GM20431 (cell line): ENCODE measurements around the gene PRAMEF33.
"Not testable (repeated sequence)": the region's sequence is repeated elsewhere in the genome, so short reads cannot be mapped to it uniquely, and the experiment has no call there.

ENCODE experiments used
- in situ Hi-C: fragments of 300-500 bp; cut with MseI, MboI; formaldehyde crosslinking; loops from one replicate; pipeline ENCODE4 v1.15.0; 2020; ENCODE audit warnings: low sequenced_read_pairs; ENCODE audit not compliant: unreplicated experiment

The PRAMEF33 gene, protein sequence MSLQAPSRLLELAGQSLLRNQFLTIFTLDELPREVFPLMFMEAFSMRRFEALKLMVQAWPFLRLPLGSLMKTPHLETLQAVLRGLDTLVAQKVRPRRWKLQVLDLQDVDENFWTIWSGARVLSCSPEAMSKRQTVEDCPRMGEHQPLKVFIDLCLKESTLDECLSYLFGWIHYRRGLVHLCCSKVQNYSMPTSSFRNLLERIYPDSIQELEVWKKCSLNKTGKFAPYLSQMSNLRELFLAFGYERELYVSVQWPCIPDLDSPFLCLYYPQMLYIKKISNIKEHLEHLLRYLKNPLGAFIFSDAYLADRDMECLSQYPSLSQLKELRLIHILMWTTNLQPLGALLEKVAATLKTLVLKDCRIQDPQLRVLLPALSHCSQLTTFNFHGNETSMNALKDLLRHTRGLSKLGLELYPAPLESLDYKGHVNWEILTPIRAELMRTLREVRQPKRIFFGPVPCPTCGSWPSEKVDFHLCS

DNA sequence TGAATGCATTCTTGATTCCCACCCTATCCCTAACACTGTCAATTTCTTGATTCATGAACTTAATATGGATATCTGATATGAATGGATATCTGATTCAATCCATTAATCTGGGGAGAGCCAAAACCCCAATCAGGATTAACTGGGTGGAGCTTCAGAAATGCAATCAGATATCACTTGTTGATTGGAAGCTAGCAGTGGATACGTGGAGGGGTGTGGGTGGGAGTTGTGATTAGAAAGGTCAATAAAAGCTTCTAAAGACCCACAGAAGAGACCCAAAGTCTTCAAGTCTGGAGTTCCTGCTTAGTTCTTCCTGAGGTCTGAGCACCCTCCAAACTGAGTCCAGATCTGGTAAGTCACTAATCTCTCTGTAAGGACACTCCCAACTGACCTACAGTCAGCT lies at the start of gene PRAMEF33:
PRAMEF33 (plus strand) TSS at position 301 of the 400 bp plus-strand sequence. CDS start 2,416 bp downstream, outside the sequence.
- in situ Hi-C loops: not testable (repeated sequence)

DNA sequence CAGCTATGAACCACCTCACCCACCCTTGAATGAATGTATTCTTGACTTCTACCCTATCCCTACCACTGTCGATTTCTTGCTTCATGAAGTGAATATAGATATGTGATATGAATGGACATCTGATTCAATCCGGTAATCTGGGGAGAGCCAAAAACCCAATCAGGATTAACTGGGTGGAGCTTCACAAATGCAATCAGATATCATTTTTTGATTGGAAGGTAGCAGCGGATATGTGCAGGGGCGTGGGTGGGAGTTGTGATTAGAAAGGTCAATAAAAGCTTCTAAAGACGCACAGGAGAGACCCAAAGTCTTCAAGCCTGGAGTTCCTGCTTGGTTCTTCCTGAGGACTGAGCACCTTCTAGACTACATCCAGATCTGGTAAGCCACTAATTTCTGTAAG lies 49.4 kb upstream of the PRAMEF33 start, which contains the start of gene PRAMEF5:
PRAMEF5 (plus strand) TSS at position 301 of the 400 bp plus-strand sequence. CDS start 5,071 bp downstream, outside the sequence.
- in situ Hi-C loops: not testable (repeated sequence)

GRCh38 chr1:13265124-13265523 lies 38.2 kb upstream of the PRAMEF33 start:
- in situ Hi-C loops: not testable (repeated sequence)

- in situ Hi-C loops: not testable (repeated sequence)
These were observed 26.3 kb upstream of the PRAMEF33 start for GRCh38 chr1:13277016-13277415.

- in situ Hi-C loops: not testable (repeated sequence)
These were observed 23.7 kb upstream of the PRAMEF33 start for GRCh38 chr1:13279617-13280016.

GRCh38 chr1:13285037-13285436 lies 18.3 kb upstream of the PRAMEF33 start, which contains the start of gene PRAMEF8:
TSS of gene PRAMEF8 (minus strand) at chr1:13285137. CDS start at chr1:13284091, 1,046 bp downstream.
- in situ Hi-C loops: not testable (repeated sequence)

DNA sequence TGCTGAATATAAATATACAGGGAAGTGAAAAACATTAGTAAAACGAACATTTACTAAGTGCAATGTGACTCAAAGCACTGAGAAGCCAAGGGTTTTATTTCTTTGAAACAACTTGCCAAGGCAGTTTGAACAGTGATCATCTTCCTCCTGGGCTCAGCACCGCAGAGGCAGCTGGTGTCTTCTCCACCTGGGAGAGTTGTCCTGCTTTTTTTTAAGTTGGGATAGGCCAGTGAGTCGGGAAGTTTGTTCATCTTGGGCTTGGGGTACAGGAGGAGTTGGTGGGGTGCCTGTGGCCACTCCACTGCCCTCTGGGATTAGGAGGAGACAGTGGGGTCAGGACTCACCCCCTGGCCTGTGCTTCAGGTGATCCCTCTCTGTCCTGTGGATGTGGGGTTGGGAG lies 14.3 kb upstream of the PRAMEF33 start:
- in situ Hi-C loops: not testable (repeated sequence)

DNA sequence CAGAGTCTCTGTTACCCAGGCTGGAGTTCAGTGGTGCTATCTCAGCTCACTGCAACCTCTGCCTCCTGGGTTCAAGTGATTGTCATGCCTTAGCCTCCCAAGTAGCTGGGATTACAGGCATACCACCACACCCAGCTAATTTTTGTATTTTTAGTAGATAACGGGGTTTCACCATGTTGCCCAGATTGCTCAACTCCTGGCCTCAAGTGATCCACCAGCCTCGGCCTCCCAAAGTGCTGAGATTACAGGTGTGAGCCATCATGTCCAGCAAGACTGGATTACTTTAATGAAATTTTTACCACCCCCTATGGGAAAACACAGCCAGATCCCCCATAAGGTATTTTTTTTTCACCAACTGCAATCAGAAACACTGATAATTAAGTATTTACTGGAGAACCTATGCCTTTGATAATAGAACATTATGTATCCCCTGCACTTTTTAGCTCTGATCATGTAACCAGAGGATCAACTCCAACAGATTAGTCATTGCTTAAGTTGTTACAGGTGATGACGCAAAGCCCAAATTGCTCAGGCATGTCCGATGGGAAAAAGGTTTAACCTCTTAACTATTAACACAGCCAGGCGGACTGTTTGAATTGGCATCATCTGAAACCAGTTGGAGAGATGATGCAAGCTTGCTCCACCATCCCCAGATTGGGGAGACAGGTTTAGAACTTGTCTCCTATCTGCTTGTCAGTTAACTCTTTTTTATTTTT lies 6.0 kb upstream of the PRAMEF33 start:
- in situ Hi-C loops: not testable (repeated sequence)

DNA sequence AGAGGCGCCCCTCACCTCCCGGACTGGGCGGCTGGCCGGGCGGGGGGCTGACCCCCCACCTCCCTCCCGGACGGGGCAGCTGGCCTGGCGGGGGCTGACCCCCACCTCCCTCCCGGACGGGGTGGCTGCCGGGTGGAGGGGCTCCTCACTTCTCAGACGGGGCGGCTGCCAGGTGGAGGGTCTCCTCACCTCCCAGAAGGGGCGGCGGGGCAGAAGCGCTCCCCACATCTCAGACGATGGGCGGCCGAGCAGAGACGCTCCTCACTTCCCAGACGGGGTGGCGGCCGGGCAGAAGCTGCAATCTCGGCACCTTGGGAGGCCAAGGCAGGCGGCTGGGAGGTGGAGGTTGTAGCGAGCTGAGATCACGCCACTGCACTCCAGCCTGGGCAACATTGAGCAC lies 4.6 kb upstream of the PRAMEF33 start:
- in situ Hi-C loops: not testable (repeated sequence)

DNA sequence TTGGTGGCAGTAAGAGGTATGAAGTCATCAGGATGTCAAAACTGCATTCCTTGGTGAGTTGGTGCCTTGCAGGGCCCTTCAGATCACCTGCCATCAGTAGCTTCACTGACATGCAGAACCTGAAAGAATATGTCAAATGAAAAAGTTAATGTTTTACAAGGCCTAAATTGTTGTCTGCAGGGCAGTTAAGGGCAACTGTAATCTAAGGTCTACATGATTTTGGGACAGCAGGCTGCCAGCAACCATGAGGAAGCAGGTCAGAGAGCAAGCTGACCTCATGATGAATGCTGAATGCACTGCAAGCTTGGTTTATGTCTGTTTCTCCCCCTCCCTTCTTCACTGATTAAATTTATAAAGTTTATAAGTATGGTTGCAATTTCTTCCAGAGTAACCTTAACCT lies 1.1 kb upstream of the PRAMEF33 start:
- in situ Hi-C loops: not testable (repeated sequence)

DNA sequence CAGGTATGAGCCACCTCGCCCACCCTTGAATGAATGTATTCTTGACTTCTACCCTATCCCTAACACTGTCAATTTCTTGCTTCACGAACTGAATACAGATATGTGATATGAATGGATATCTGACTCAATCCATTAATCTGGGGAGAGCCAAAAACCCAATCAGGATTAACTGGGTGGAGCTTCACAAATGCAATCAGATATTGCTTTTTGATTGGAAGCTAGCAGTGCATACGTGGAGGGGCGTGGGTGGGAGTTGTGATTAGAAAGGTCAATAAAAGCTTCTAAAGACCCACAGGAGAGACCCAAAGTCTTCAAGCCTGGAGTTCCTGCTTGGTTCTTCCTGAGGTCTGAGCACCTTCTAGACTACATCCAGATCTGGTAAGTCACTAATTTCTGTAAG lies 11.9 kb downstream of the PRAMEF33 start, which contains the start of gene PRAMEF15:
PRAMEF15 (plus strand) TSS at position 301 of the 400 bp plus-strand sequence. CDS start 2,827 bp downstream, outside the sequence.
- in situ Hi-C loops: not testable (repeated sequence)

DNA sequence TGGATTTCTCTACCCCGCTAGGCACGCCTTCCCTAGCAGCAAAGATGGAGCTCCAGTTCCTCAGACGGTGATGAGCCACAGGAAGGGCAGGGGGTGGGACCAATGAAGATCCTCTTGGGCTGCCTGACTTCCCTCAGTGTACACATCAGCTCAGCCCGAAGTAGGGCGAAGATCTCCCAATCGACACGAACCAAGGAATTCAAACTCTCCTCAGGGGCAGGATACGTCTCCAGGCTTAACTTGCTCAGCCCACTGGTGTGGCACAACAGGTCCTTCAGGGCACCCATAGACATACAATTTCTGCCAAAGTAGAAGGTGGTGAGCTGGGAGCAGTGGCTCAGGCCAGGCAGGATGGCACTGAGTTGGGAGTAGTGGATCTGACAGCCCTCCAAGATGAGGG lies 39.2 kb downstream of the PRAMEF33 start:
- in situ Hi-C loops: not testable (repeated sequence)

DNA sequence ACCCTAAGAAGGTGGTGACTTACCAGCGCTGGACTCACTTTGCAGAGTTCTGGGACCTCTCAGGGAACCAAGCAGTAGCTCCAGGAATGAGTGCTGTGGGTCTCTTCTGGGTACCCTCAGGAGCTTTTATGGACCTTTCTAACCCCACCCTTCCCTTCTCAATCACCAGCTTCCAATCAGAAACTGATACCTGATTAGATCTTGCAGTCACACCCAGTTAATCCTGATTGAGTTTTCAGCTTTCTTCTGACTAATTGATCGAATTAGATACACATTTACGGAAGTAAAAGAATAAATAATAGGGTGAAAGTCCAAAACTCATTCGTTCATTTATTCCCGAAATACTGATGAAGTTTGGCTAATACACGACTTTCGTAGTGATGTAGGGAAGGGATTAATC lies 43.7 kb downstream of the PRAMEF33 start, which contains the start of gene PRAMEF14:
PRAMEF14 (minus strand) TSS at position 101 of the 400 bp plus-strand sequence. CDS start 1,820 bp downstream, outside the sequence.
- in situ Hi-C loops: not testable (repeated sequence)

DNA sequence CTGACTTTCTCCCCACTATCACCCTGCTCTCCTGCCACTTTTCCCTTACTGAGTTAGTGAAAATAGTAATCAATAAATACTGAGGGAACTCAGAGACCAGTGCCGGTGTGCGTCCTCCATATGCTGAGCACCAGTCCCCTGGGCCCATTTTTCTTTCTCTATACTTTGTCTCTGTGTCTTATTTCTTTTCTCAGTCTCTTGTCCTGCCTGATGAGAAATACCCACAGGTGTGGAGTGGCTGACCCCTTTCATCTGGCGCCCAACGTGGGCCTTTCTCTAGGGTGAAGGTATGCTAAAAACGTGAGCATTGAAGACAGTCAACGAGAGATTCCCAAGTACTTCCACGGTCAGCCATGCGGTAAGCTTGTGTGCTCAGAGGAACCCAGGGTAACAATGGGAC lies 50.1 kb downstream of the PRAMEF33 start:
- in situ Hi-C loops: not testable (repeated sequence)

- in situ Hi-C loops: not testable (repeated sequence)
These were observed 51.1 kb downstream of the PRAMEF33 start for GRCh38 chr1:13354475-13354874.

GRCh38 chr1:13356774-13357173 lies 53.4 kb downstream of the PRAMEF33 start:
- in situ Hi-C loops: not testable (repeated sequence)
